Suppressor macrophage treated with lipopolysaccharide for 1 hour (primary cell): ENCODE results near the gene UBE2Q1.
A peak's percentile ranks its signal among the peaks of the same experiment; 100 is the strongest.
"Not testable (repeated sequence)": the region's sequence is repeated elsewhere in the genome, so short reads cannot be mapped to it uniquely, and the experiment has no call there.

Source experiments
- DNase-seq, 3 donors: peaks; one replicate each; pipeline ENCODE4 v3.0.0-alpha.2; 2020 to 2022

UBE2Q1 gene

GRCh38 chr1:154549202-154549770, 9.2 kb downstream of the UBE2Q1 start:
- DNase-seq: no peak

GRCh38 chr1:154548028-154548427, 10.4 kb downstream of the UBE2Q1 start:
- no peak for DNase-seq

DNA sequence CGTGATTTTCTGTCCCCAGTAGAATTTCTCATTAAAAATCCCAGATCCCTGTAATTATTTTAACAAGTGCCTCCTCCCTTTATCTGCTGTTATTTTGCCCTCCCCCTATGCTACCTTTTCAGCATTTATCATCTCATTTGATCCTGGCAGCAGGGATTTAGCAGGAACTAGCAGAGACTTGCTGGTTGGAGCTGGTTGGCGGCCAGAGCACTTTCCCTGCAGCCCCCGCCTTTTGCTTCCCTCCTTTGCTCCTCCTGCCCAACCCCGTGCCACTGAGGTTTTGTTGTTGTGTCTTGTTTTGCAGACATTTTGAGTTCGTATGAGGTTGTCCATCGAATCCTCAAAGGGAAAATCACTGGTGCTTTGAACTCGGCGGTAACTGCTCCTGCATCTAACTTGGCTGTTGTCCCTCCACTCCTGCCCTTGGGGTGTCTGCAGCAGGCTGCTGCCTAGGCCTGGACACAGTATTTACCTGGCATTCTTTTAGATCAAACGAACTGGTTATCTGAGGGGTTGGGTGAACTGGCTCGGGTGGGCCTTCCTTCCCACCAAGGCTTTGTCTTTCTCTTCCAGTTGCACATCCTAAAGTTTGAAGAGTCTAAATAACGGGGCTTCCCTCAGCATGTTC, 11.2 kb downstream of the UBE2Q1 start:
- DNase-seq: no peak

- peak; percentile 77 to 87 (median 81) for DNase-seq
These were observed 12.0 kb downstream of the UBE2Q1 start for GRCh38 chr1:154546264-154547063.

- no peak for DNase-seq
These were observed 17.2 kb downstream of the UBE2Q1 start for GRCh38 chr1:154541231-154541630.

DNA sequence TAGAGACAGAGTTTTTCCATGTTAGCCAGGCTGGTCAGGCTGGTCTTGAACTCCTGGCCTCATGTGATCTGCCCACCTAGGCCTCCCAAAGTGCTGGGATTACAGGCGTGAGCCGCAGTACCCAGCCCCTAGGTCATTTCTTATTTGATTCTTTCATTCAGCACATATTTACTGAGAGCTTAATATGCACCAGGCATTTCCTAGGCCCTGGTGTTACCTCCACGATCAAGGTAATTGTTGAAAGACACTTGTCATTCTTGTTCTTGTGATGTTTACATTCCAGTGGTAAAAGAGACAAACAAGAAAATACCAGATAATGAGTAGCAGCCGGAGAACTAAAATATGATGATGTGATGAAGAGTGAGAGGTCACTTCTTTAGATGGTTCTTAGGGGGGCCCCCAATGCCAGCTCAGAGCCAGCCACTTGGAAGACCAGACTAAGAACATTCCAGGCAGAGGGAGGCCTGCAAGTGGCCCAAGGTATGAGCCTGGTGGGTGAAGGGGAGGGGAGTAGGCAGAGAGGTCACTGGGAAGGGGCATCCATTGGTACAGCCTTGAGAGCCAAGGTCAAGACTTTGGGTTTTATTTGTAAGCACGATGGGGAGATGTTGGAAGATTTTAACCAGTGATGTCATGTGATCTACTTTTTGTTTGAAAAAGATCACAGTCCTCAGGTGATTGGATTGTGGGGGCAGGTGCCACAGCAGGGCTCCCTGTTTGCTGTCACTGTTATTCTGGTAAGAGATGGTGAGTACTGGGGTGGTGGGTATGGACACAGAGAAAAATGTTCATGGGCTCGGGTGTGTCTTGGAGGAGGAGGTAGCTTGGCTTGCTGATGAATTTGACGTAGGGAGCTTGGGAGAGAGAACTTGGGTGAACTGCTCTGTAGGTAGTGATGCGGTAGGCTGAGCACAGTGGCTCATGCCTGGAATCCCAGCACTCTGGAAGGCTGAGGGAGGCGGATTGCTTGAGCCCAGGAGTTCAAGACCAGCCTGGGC, 18.7 kb downstream of the UBE2Q1 start:
- no peak for DNase-seq

DNA sequence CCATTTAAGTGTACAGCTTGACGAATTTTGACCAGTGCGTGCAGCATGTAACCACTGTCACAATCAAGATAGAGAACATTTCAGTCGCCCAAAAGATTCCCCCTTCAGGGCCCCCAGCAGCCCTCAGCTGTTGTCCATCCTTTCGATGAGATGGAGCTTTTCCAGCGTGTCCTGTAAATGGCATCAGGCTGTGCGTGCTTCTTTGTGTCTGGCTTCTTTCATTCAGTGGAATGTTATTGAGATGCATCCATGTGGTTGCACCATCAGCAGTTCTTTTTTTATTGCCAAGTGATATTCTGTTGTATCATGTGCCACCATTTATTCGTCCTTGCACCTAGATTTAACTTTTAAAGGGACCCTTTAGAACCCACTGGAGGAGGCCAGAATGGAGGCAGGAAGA, 21.9 kb downstream of the UBE2Q1 start:
- no peak for DNase-seq

DNA sequence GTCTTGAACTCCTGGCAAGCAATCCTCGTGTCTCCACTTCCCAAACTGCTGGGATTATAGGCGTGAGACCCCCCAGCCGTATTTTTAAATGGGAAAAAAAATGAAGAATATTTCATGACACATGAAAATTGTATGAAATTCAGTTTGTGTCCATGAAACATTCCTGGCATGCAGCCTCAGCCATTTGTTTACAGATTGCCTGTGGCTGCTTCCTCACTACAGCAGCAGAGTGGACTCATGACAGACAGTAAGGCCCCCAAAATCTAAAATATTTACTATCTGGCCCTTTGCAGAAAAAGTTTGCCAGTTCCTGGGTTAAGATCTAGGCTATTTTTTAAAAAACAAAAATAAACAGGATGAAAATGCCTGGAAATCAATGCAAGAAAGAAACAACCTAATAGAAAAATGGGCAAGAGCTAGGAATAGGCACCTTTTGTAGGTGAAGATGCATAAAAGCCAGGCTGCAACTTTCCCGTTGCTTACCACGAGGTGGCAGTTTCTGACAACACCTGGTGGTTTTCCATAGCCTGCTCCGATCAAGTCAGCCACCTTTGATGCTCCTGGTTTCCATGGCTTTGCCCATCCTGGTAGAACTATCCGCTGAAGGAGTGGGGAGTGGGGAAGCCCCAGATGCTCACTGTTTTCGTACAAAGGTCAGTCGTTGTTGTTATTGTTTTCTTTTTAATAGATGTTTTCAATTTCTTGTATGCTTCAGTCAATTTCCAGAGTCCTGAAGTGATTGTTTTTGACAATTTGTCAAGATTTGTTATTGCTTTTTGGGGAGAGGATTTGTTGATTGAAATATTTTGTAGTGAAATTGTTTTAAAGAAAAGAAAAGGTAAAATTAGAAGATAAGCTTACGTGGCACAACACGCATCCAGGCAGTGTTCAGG, 24.3 kb downstream of the UBE2Q1 start:
- DNase-seq: no peak

GRCh38 chr1:154531950-154532349, 26.5 kb downstream of the UBE2Q1 start:
- DNase-seq: not testable (repeated sequence)

DNA sequence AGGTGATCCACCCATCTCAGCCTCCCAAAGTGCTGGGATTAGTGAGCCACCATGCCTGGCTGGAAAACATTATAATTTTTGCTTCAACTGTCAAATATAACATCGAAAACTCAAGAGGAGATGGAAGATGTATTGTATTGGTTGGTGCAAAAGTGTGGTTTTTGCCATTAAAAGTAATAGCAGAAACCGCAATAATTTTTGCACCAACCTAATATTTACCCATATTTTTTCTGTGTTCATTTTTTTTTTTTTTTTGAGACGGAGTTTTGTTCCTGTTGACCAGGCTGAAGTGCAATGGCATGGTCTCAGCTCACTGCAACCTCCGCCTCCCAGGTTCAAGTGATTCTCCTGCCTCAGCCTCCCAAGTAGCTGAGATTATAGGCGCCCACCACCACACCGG, 29.2 kb downstream of the UBE2Q1 start:
- DNase-seq: no peak

DNA sequence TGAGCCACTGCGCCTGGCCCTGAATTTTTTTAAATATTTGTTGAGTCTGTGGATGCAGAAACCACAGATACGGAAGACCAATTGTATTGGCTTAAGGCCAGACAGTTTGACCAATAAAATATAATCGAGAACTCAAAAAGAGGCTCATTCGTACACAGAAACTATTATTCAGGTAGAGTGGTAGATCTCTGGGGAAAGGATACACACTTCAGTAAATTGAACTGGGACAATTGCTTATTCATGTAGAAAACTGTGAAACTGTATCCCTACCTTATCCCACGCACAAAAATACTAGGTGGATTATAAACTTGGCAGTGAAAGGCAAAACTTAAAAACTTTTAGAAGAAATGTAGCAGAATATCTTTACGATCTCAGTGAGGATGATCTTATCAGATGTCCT, 31.3 kb downstream of the UBE2Q1 start:
- DNase-seq: no peak

- peak in 2 of 3 donors; percentile 8 to 11 for DNase-seq
These were observed 33.6 kb downstream of the UBE2Q1 start for GRCh38 chr1:154524881-154525280.

GRCh38 chr1:154521695-154522094, 36.8 kb downstream of the UBE2Q1 start:
- DNase-seq: no peak

- peak; percentile 73 to 79 (median 76) for DNase-seq
These were observed 38.1 kb downstream of the UBE2Q1 start for GRCh38 chr1:154520333-154520732.

DNA sequence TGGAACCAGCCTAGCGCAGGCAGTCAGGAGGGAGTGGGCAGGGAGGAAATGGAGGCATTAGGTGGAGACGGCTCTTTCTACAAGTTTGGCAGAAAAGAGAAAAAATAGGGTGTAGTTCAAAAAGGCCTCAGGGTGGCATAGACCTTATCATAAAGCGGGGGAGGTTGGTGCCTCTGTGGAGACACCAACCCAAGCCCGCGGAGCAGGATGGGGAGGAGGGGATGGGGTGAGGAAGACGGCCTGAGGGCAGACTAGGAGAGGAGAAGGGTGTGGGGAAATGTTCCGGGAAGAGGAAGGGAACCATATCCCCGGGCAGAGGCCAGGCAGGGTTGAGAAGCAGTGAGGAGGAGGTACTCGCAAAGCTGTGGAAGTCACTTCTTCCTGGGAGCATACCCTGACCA, 38.9 kb downstream of the UBE2Q1 start:
- DNase-seq: no peak

DNA sequence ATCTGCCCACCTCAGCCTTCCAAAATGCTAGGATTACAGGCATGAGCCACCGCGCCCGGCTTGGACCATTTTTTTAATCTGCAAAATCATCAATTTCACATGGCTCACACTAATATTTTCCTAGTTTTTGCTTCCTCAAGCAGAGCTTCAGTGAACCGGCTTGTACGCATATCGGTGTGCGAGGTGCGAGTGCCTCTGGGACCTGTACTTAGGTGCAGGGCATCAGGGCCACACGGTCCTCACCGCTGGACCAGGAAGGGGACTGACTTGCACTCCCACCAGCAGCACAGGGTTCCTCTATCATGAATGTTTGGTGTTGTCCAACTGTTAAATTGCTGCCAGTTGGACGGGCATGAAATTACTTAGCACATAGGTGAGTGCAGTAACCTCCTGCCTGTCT, 40.8 kb downstream of the UBE2Q1 start:
- no peak for DNase-seq

DNA sequence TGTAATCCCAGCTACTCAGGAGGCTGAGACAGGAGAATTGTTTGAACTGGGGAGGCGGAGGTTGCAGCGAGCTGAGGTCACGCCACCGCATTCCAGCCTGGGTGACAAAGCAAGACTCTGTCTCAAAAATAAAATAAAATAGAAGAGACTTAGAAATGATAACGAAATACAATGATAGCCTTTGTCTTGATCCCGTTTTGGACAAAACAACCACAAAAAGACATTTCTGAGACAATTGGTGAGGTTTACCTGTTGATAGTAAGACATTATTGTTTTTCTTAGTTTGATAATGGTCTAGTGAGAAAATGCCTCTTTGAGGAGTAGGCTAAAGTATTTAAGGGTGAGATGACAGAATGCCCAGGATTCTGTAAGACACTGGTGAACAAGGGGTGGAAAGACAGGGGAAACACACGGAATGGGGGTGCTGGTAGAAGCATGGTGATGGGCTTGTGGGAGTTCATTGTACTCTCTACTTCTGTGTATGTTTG, 44.4 kb downstream of the UBE2Q1 start:
- DNase-seq: no peak

- no peak for DNase-seq
These were observed 45.7 kb downstream of the UBE2Q1 start for GRCh38 chr1:154512760-154513159.

DNA sequence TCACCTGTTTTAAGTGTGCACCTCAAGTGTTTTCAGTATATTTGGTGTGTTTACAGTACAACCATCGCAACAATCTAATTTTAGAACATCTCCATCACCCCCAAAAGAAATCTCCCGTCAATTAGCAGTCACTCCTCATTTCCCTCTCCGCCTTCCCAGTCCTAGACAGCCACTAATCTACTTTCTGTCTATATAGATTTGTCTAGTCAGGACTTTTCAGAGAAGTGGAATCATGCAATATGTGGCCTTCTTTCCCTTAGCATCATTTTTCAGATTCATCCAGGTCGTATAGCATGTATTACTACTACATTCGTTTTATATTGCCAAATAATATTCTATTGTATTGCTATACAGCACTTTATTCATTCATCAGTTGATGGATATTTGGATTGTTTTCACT, 54.6 kb downstream of the UBE2Q1 start:
- no peak for DNase-seq

GRCh38 chr1:154502744-154503115, 55.7 kb downstream of the UBE2Q1 start:
- no peak for DNase-seq

GRCh38 chr1:154502066-154502743, 56.3 kb downstream of the UBE2Q1 start, which contains the start of the genes SHE and TDRD10:
Gene SHE, minus strand, starts transcription at chr1:154502412. Its CDS starts 386 bp downstream, at chr1:154502026.
Gene TDRD10, plus strand, starts transcription at chr1:154502219. Its CDS starts 4,685 bp downstream, at chr1:154506904.
- DNase-seq: peak in 1 of 3 donors; percentile 54
